NCI-H1930 (cell line): ENCODE data around the gene ACP3.
"Not testable (repeated sequence)": the region's sequence is repeated elsewhere in the genome, so short reads cannot be mapped to it uniquely, and the experiment has no call there.

Experiments
- DNase-seq, 2 experiments: peaks; one replicate each; lab custom pipeline; 2025; lab: John Stamatoyannopoulos, UW

The ACP3 gene, protein sequence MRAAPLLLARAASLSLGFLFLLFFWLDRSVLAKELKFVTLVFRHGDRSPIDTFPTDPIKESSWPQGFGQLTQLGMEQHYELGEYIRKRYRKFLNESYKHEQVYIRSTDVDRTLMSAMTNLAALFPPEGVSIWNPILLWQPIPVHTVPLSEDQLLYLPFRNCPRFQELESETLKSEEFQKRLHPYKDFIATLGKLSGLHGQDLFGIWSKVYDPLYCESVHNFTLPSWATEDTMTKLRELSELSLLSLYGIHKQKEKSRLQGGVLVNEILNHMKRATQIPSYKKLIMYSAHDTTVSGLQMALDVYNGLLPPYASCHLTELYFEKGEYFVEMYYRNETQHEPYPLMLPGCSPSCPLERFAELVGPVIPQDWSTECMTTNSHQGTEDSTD

DNA sequence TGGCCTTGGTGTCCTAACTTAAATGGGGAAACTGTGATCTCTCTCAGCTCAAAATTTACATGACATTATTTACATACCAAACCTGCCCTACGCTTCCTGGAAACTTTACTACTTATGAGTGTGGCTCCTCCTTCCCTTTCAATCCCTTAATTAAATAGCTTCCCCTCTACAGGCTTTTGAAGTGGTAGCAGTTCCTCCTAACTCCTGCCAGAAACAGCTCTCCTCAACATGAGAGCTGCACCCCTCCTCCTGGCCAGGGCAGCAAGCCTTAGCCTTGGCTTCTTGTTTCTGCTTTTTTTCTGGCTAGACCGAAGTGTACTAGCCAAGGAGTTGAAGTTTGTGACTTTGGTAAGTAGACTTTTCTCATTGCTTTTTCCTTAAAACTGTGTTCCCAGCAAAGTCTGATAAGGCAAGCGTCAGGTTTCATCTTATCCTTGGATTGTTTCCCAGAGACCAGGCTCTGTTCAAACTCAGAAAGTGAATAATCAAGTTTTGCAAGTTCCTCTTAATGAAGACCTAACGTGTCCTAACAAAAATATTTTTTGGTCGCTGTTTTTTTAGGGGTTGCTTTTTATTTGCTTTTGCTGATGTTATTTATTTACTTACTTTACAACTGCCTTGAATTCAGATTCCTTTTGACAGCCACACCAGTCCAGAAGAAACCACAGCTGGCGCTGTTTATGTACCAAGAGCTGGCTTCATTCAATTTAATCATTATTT is at the start of gene ACP3:
Gene ACP3 (plus strand): TSS at position 179 of the 720 bp plus-strand sequence. CDS start 50 bp downstream, at position 229.
- no peak for DNase-seq

DNA sequence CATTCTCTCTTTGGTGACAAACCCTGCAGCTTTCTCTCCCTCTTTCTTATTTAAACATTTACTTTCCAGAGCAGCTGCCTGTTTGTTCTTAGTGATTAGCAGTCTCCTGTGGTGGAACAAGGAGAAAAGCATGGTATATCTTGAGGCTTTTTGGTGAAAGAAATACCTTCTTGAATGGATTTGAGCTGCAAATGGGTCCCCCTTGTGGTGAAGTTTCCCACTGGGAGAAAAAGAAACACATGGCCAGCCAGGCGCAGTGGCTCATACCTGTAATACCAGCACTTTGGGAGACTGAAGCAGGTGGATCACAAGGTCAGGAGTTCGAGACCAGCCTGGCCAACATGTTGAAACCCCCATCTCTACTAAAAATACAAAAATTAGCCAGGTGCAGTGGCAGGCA is 48.3 kb upstream of the ACP3 start:
- DNase-seq: peak in 1 of 2 experiments; percentile 9

DNA sequence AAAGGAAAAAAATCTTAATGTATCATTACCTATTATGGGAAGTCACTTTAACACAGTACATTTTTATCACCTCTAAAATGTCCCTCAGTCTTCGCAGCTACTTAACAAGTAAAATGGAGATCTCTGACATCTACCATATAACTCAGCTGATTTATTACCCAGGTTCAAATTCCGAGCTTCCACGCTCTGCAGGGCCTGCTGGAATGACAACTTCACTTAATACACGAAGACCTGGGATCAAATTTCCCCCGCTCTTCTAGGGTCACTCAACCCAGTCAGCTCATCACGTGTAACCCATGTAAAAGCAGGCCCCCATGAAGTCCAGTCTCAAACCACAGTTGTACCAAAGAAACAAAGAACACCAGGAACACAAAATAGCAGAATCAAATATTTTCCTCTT is 44.2 kb upstream of the ACP3 start:
- DNase-seq: no peak

DNA sequence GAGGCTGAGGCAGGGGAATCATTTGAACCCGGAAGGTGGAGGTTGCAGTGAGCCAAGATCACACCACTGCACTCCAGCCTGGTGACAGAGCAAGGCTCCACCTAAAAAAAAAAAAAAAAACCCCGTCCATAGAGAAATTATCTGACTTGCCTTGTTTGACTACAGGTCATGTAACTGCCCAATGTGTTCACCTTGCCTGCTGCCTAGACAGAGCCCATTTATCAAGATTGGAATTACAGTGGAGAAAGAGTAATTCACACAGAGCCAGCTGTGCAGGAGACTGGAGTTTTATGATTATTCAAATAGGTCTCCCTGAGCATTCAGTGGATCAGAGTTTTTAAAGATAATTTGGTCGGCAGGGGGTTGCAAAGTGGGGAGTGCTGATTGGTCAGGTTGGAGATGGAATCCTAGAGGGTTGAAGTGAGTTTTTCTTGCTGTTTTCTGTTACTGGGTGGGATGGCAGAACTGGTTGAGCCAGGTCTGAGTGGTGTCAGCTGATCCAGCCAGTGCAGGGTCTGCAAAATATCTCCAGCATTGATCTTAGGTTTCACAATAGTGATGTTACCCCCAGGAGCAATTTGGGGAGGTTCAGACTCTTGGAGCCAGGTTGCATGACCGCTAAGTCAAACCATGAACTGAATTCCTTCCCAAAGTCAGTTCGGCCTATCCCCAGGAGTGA is 40.8 kb upstream of the ACP3 start:
- DNase-seq: no peak

DNA sequence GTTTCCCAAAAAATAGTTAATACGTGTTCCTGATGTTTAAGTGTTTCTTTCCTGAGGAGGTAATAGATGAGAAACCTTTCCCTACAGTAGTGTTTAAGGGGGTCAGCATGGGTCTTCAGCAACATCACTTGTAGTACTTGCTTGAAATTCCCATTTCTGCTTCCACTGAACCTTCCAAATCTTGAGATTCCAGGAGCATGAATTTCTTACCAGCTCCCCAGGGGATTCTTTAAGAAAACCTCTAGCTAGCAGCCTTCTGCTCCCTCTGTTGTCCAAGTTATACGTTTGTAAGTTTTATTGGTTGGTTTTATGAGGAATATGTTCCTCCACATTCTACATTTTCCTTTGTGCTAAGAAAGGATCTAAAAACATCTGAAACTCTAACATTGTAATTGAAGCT is 38.2 kb upstream of the ACP3 start:
- DNase-seq: no peak

DNA sequence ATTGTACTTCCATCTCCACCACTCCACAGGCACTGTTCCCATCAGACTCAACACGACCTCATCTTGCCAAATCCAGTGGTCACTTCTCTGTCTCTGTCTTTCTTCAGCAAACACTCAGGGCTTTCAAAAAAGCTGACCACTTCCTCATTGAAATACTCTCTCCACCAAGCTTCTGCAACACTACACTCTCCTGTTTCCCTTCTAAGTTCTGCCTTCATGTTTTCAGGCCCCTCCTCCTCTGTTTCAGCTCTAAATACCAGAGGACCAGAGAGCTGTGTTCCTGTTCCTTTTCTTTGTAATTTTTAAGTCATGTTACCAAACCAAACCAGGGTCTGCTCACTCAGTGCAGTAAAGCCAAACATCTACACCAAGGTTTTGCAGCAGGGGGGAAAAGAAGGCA is 33.8 kb upstream of the ACP3 start:
- DNase-seq: no peak

DNA sequence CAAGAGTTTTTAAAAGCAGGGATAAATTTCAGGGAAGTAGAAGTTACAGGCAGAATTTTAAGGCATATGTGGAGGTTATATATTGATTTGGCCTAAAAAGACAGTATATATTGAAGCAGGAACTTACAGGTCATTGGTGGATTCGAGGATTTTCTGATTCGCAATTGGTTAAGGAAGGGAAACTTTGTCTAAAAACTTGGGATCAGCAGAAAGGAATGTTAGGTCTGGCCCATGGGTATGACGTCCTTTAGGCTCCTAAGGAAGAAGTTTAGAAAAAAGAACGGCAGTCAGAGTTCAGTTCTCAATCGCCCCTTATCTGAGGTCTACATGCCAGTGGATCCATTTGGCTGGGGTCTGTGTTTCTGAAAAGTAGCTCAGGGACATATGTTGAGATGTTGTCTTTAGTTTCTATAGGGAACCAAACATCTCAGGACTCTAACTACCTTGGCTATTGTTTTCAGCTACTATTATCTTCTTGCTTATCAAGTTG is 33.2 kb upstream of the ACP3 start:
- DNase-seq: no peak

DNA sequence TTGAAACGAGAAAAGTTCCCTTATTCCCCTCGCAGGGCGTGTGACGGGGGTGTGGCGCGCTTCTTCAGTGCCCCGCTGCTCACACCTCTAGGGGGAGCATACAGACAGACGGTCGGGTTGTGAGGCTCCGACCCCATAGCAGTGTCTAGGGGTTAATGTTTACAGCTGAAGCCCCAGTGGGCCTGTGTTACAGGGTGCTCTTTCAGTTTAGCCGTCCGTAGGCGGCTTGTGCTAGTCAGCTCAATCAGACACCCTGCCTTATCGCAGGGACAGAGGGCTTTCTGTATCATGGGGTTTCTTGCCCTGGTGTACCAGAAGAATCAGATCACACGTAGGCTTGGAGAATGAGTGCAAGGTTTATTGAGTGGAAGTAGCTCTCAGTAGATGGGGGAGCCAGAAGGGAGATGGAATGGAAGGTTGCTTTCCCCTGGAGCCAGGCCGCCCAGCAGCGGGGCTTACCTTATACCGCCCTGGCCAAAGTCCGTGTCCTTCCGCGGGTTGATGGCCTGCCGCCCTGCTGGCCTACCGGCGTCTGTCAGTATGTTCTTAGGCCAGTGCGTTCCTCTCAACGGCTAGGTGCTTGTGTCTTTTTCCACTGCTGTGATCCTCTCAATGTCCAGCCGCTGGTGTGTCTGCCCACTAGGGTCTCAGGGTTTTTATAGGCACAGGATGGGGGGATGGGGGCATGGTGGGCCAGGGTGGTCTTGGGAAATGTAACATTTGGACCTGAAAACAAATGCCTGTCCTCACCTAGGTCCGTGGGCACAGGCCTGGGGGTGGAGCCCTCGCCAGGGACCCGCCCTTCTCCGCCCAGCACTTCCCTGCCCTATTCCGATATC is 32.2 kb upstream of the ACP3 start:
- no peak for DNase-seq

DNA sequence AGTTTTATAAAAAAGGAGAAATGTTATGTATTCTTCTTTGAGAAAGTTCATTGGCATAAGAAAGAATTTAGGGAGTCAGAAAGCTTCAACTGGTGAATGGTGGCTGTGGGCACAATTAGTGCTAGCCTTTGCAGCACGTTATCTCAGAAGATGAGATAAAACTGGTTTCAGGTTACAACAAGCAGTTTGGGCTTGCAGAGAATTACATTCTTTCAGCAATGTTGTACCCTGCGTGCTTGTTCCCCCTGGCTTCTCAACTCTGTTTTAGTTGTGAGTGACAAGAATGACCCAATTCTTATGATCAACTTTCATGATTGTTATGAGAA is 31.6 kb upstream of the ACP3 start:
- DNase-seq: no peak

DNA sequence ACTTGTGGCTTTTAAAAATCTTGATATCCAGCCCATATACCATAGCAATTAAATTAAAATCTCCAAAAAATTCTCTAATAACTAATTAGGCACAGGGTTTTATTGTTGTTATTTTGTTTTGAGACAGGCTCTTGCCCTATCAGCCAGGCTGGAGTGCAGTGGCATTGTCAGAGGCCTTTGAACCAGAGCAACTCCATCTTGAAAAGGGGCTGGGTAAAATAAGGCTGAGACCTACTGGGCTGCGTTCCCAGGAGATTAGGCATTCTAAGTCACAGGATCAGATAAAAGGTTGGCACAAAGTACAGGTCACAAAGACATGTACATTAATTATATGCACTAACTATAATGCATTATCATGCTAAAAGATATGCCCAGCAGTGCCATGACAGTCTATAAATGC is 31.2 kb upstream of the ACP3 start:
- DNase-seq: no peak

DNA sequence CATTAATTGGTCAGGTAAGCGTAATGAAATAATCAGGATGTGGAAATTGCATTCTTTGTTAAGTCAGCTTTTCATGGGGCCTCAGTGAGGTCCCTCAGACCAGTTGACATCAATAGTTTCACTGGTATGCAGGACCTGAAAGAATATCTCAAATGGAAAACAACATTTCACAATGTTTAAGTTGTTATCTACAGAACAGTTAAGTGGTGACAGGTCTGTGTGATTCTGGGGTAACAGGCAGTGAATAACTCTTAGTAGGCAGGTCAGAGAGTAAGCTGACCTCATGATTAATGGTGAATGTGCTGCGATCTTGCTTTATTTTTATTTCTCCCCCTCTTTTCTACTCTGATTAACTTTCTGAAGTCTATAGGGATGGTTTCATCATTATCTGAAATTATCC is 28.9 kb upstream of the ACP3 start:
- DNase-seq: no peak

DNA sequence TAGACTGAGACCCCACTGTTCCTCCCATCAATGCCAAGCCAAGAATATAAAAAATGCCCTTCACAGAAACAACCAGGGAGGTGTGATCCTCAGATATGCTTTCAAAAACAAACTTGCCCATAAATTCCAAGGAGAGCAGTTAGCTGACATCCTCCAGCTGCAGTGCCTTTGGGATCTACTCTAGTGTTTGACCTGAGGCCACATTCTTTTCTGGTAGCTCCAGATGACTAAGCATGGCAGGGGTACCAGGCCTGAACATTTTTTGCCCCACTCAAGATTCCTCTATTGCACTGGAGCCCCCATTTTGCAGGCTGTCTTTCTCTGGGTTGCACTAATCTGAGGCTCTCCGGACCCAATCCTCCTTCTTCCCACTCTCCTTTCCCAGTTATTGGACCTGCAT is 27.9 kb upstream of the ACP3 start:
- DNase-seq: no peak

DNA sequence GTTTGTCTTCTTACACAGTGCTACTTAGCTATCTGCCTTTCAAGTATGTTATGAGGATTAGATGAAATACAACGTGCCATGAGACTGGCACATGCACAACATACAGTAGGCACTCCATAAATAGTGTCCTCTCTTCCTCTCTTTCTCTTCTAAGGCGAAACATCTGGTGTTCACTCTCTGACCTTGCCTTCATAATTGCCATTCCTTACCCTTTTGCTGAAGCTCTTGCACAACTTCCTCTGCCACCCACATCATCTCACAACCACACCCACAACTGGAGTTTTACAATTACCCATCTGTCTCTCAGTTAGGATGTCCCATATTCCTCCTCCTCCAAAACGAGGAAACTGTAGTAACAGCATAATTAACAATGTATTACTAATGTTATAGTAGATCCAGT is 26.4 kb upstream of the ACP3 start:
- no peak for DNase-seq

DNA sequence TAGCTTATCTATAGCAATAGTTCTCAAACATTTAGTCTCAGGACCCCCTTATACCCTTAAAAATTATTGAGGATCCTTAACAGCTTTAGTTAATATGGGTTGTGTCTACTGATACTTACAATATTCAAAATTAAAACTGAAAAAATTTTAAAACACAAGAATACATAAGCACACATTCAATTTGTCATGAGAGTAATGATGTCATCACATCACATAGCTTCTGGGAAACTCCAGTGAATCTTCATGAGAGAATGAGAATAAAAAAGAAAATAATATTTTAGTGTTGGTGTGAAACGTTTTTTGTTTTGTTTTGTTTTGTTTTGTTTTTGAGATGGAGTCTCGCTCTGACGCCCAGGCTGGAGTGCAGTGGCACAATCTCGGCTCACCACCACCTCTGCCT is 25.2 kb upstream of the ACP3 start:
- DNase-seq: no peak

DNA sequence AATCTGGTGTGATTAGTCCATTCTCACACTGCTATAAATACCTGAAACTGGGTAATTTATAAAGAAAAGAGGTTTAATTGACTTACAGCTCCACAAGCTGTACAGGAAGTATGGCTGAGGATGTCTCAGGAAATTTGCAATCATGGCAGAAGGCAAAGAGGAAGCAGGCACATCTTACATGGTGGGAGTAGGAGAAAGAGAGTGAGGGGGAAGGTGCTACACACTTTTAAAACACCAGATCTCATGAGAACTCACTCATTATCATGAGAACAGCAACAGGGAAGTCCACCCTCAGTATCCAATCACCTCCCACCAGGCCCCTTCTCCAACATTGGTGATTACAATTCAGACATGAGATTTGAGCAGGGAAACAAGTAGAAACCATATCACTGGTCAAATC is 24.0 kb upstream of the ACP3 start:
- DNase-seq: no peak

DNA sequence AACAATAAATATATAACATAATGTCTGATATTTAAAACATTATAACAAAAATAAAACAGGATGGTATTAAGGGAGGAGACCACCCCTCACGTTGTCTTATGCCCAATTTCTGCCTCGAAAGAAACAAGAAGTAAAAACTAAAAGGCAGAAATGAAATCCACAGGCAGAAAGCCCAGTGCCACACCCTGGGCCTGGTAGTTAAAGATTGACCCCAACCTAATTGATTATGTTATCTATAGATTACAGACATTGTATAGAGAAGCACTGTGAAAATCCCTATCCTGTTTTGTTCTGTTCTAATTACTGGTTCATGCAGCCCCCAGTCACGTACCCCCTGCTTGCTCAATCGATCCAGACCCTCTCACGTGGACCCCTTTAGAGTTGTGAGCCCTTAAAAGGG is 22.3 kb upstream of the ACP3 start:
- DNase-seq: no peak

DNA sequence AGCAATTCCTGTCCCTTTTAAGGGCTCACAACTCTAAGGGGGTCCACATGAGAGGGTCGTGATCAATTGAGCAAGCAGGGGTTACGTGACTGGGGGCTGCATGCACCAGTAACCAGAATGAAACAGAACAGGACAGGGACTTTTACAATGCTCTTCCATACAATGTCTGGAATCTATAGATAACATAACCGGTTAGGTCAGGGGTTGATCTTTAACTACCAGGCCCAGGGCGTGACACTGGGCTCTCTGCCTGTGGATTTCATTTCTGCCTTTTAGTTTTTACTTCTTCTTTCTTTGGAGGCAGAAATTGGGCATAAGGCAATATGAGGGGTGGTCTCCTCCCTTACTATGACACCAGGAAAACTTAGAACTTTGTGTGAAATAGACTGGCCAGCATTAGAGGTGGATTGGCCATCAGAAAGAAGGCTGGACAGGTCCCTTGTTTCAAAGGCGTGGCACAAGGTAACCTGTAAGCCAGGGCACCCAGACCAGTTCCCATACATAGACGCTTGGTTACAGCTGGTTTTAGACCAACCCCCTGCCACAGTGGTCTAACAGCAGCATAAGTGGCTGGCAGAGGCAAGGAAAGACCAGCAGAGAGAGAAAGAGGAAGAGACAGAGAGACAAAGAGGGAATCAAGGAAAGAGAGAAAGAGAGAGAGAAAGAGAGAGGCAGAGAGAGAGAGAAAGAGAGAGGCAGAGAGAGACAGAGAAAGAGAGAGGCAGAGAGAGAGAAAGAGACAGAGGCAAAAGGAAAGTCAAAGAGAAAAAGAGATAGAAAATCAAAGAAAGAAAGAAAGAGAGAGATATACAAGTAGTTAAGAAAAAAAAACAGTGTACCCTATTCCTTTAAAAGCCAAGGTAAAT is 13.6 kb upstream of the ACP3 start:
- DNase-seq: not testable (repeated sequence)

DNA sequence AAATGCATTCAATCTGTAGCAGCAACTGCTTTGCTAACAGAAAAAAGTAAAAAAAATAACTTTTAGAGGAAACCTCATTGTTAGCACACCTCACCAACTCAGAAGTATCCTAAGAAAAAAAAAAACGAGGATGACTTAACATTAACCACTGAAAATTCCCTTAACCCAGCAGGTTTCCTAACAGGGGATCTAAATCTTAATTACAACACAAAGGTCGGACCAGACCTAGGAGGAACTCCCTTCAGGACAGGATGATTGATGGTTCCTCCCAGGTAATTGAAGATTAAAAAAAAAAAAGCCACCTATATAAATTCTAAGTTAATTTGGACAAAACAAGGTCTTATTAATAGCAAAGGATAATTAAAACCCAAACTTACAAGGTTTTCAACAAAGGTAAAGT is 12.9 kb upstream of the ACP3 start:
- not testable (repeated sequence) for DNase-seq

DNA sequence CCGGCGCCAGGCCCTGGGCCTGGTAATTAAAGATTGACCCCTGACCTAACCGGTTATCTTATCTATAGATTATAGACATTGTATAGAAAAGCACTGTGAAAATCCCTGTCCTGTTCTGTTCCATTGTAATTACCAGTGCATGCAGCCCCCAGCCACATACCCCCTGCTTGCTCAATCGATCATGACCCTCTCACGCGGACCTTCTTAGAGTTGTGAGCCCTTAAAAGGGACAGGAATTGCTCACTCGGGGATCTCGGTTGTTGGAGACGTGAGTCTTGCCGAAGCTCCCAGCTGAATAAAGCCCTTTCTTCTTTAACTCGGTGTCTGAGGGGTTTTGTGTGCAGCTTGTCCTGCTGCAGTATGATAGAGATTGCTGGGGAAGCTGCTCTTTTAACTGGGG is 7.2 kb upstream of the ACP3 start:
- not testable (repeated sequence) for DNase-seq

DNA sequence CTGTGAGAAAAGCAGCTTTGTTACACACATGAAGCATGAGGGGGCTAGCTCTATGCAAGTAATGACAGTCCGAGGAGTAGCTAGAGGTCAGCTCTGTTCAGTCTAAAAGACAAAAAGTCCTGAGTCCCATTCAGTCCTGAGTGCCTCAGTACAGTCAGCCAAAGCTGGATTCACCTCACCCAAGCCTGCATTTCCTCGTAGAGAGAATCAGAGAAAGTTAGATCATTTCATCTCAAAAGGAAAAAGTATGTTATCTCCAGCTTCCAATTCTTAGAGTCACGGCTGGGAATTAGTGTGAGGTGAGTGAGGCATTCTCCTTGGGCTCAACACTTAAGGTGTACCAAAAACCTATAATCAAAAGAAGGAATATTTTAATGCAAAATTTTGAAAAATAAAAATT is 5.9 kb upstream of the ACP3 start:
- DNase-seq: no peak

DNA sequence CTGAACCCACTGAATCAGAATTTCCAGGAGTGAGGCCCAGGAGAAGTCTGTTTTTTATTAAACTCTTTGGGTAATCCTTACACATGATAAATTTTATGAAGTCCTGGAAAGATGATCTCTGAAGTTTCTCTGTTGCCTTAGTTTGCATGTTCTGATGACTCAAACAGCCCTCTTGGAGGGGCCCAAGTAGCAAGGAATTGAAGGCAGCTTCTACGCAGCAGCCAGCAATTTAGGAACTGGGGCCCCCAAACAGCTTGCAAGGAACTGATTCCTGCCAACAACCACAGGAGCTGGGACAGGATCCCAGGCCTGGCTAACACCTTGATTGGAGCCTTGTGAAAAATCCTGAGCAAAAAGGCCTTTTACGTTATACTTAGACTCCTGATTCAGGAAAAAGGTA is 5.4 kb upstream of the ACP3 start:
- no peak for DNase-seq
